Mesenchymal stem cell (in vitro differentiated cells and primary cell): ENCODE data around the gene FNDC3B.

Source experiments
- DNase-seq: peaks from one replicate; pipeline ENCODE4 v3.0.0-alpha.2; 2013
- H2AFZ ChIP-seq: one replicate; pipeline ENCODE4 v1.6.1; 2013; ENCODE audit warnings: low read depth, mild to moderate bottlenecking, control low read depth, inconsistent platforms, low read length, moderate library complexity
- H2AK5ac ChIP-seq: 2 replicates; pipeline ENCODE4 v1.6.1; 2013; ENCODE audit warnings: low read length, moderate library complexity, mild to moderate bottlenecking, inconsistent platforms; ENCODE audit not compliant: severe bottlenecking
- H2BK120ac ChIP-seq: one replicate; pipeline ENCODE4 v1.6.1; 2013; ENCODE audit warnings: low read depth, mild to moderate bottlenecking, inconsistent platforms, low read length, moderate library complexity
- H2BK12ac ChIP-seq, 2 experiments: one replicate each; pipeline ENCODE4 v1.6.1; 2013; ENCODE audit warnings: inconsistent platforms in 2 of 2, low read length in 2 of 2, mild to moderate bottlenecking in 2 of 2, moderate library complexity in 2 of 2, control low read depth in 1 of 2
- H2BK15ac ChIP-seq: one replicate; pipeline ENCODE4 v1.6.1; 2013; ENCODE audit warnings: mild to moderate bottlenecking, low read depth, inconsistent platforms; ENCODE audit not compliant: poor library complexity, severe bottlenecking
- H2BK5ac ChIP-seq: 2 replicates; pipeline ENCODE4 v1.6.1; 2013; ENCODE audit warnings: low read depth, mild to moderate bottlenecking, low read length, control low read depth, inconsistent platforms; ENCODE audit not compliant: poor library complexity, severe bottlenecking
- H3K14ac ChIP-seq, 2 experiments: one replicate each; pipeline ENCODE4 v1.6.1; 2013; ENCODE audit warnings: inconsistent platforms in 2 of 2, low read length in 2 of 2, control low read depth in 1 of 2, mild to moderate bottlenecking in 1 of 2, moderate library complexity in 1 of 2
- H3K18ac ChIP-seq, 2 experiments: one replicate each; pipeline ENCODE4 v1.6.1; 2013; ENCODE audit warnings: inconsistent platforms in 2 of 2, low read length in 2 of 2, control low read depth in 1 of 2, low read depth in 1 of 2, mild to moderate bottlenecking in 1 of 2
- H3K23ac ChIP-seq, 2 experiments: one replicate each; pipeline ENCODE4 v1.6.1; 2013; ENCODE audit warnings: inconsistent platforms in 2 of 2, low read length in 2 of 2, mild to moderate bottlenecking in 2 of 2, moderate library complexity in 2 of 2, control low read depth in 1 of 2
- H3K27ac ChIP-seq: 2 replicates; pipeline ENCODE4 v1.5.1; 2013; ENCODE audit warnings: mild to moderate bottlenecking, moderate library complexity, low read length, control low read depth, inconsistent platforms; ENCODE audit not compliant: poor library complexity, severe bottlenecking
- H3K27me3 ChIP-seq, 2 experiments: 2 replicates each; pipeline versions ENCODE4 v1.6.1 to v1.7.0; 2013; ENCODE audit warnings: low read length in 2 of 2, mild to moderate bottlenecking in 2 of 2, moderate library complexity in 2 of 2, control low read depth in 1 of 2, inconsistent platforms in 1 of 2; ENCODE audit not compliant: control insufficient read depth in 1 of 2, insufficient read depth in 1 of 2
- H3K36me3 ChIP-seq, 2 experiments: 2 replicates each; pipeline versions ENCODE4 v1.6.1 to v1.7.0; 2013; ENCODE audit warnings: low read length in 2 of 2, control low read depth in 1 of 2, inconsistent platforms in 1 of 2, low read depth in 1 of 2, mild to moderate bottlenecking in 1 of 2; ENCODE audit not compliant: insufficient read depth in 2 of 2, control insufficient read depth in 1 of 2
- H3K4ac ChIP-seq, 2 experiments: one replicate each; pipeline ENCODE4 v1.6.1; 2013; ENCODE audit warnings: inconsistent platforms in 2 of 2, low read length in 2 of 2, mild to moderate bottlenecking in 2 of 2, moderate library complexity in 2 of 2, control low read depth in 1 of 2, low read depth in 1 of 2
- H3K4me1 ChIP-seq: 2 replicates; pipeline ENCODE4 v1.6.1; 2013; ENCODE audit warnings: low read depth, low read length, control low read depth; ENCODE audit not compliant: control insufficient read depth, insufficient read depth
- H3K4me2 ChIP-seq: 2 replicates; pipeline ENCODE4 v1.6.1; 2013; ENCODE audit warnings: low read length, mild to moderate bottlenecking, inconsistent platforms; ENCODE audit not compliant: poor library complexity, severe bottlenecking
- H3K4me3 ChIP-seq, 2 experiments: 2 replicates each; pipeline versions ENCODE4 v1.5.1 to v1.7.0; 2013; ENCODE audit warnings: low read length in 2 of 2, mild to moderate bottlenecking in 2 of 2, control low read depth in 1 of 2, low read depth in 1 of 2; ENCODE audit not compliant: insufficient read depth in 1 of 2
- H3K79me1 ChIP-seq: replicated peaks from 2 replicates; pipeline ENCODE4 v1.6.1; 2013; ENCODE audit warnings: mild to moderate bottlenecking, control low read depth, low read length, inconsistent platforms; ENCODE audit not compliant: poor library complexity, severe bottlenecking
- H3K9ac ChIP-seq: 2 replicates; pipeline ENCODE4 v1.7.0; 2013; ENCODE audit warnings: mild to moderate bottlenecking, low read length, moderate library complexity
- H3K9me3 ChIP-seq: 2 replicates; pipeline ENCODE4 v1.7.0; 2013; ENCODE audit warnings: mild to moderate bottlenecking, low read length; ENCODE audit not compliant: control insufficient read depth
- H4K8ac ChIP-seq: one replicate; pipeline ENCODE4 v1.6.1; 2013; ENCODE audit warnings: inconsistent platforms, mild to moderate bottlenecking, low read length, moderate library complexity
- H4K91ac ChIP-seq: one replicate; pipeline ENCODE4 v1.6.1; 2013; ENCODE audit warnings: mild to moderate bottlenecking, low read length, inconsistent platforms
- WGBS: methylation state at CpG from one replicate; pipeline ENCODE4 v1.1.7; 2013; ENCODE audit warnings: mixed read lengths; 5-methylcytosine and 5-hydroxymethylcytosine counted together

The FNDC3B gene

DNA sequence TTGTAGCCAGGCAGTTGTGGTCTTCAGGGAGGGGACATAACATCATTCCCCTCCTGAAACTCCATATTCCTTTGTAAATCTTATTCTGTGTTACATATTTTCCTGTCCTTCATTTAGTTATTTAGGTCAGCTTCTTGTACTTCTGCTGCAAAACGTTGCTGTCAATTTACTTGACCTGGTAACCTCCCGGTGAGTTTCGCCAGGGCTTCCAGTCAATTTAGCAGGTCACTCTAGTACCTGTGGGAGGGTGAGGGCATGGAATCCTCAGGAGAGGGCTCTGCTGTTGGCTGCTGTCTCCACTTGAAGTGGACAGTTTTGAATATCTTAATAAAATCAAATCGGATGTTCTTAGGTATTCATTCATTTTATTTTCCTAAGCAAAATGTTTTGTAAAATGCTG lies 29.6 kb downstream of the FNDC3B start:
- Histone ChIP-seq H2BK12ac (no peak overlapping the region), H2BK120ac (no peak overlapping the region), H2AFZ (no peak overlapping the region), H3K4me3 (no peak overlapping the region), H4K91ac (no peak overlapping the region), H3K9ac (peak overlapping the region; percentile 1), H3K36me3 (peaks cover 5 to 41% of the 10 kb centered on the region in 2 experiments), H3K23ac (no peak overlapping the region), H3K14ac (no peak overlapping the region), H2BK5ac (no peak overlapping the region), H3K79me1 (no peaks in the 10 kb centered on the region), H3K27me3 (no peaks in the 10 kb centered on the region), H3K9me3 (no peaks in the 10 kb centered on the region), H3K4ac (no peak overlapping the region), H4K8ac (no peak overlapping the region), H3K27ac (no peak overlapping the region), H3K4me2 (no peak overlapping the region), H3K4me1 (peaks cover 13% of the 10 kb centered on the region), H3K18ac (no peak overlapping the region), H2AK5ac (no peak overlapping the region), H2BK15ac (no peak overlapping the region)
- DNase-seq, result no peak
- WGBS, result 66% methylated on average over 3 of the region's 4 CpGs

DNA sequence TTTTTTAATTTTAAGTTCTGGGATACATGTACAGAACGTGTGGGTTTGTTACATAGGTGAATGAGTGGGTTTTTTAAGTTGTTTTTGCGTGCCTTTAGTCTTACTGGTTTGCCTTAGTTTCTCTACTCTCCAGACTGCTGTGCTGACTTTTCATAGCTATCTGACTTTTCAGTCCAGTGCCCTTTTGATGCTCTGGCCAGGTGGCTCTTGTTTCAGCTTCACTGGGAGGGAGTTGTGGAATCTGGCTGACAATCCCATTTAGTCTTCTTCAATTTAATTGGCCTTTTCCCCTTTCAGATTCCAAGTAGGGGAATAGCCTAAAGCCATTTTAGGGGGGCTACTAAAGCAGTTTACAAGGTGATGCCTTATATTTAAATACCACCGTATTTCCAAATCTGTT lies 30.1 kb downstream of the FNDC3B start:
- no peaks in the 10 kb centered on the region for H3K79me1 ChIP-seq
- H3K9me3 ChIP-seq, result no peaks in the 10 kb centered on the region
- no peak overlapping the region for H3K23ac ChIP-seq
- H3K36me3 ChIP-seq, result peaks cover 4 to 40% of the 10 kb centered on the region in 2 experiments
- H3K4me2 ChIP-seq, result no peak overlapping the region
- H2BK120ac ChIP-seq, result no peak overlapping the region
- no peak overlapping the region for H3K4me3 ChIP-seq
- no peak overlapping the region for H4K8ac ChIP-seq
- H3K18ac ChIP-seq, result no peak overlapping the region
- H2AFZ ChIP-seq, result no peak overlapping the region
- no peak overlapping the region for H2AK5ac ChIP-seq
- no peak for DNase-seq
- no peak overlapping the region for H3K14ac ChIP-seq
- H3K4me1 ChIP-seq, result peaks cover 14% of the 10 kb centered on the region
- WGBS, result 93% methylated on average over 2 of the region's 3 CpGs
- no peak overlapping the region for H3K4ac ChIP-seq
- H2BK12ac ChIP-seq, result no peak overlapping the region
- H2BK15ac ChIP-seq, result no peak overlapping the region
- peak overlapping the region; percentile 42 for H3K9ac ChIP-seq
- H3K27ac ChIP-seq, result no peak overlapping the region
- H4K91ac ChIP-seq, result no peak overlapping the region
- no peaks in the 10 kb centered on the region for H3K27me3 ChIP-seq
- no peak overlapping the region for H2BK5ac ChIP-seq

- H3K27me3 ChIP-seq, result no peaks in the 10 kb centered on the region
- no peak overlapping the region for H2AFZ ChIP-seq
- DNase-seq, result no peak
- WGBS, result 57% methylated on average over 5 of the region's 6 CpGs
- no peak overlapping the region for H3K4me3 ChIP-seq
- H3K18ac ChIP-seq, result no peak overlapping the region
- no peak overlapping the region for H4K8ac ChIP-seq
- H2BK120ac ChIP-seq, result no peak overlapping the region
- no peak overlapping the region for H3K4ac ChIP-seq
- H3K4me1 ChIP-seq, result peaks cover 13% of the 10 kb centered on the region
- H3K27ac ChIP-seq, result no peak overlapping the region
- H2AK5ac ChIP-seq, result no peak overlapping the region
- peaks cover 4 to 38% of the 10 kb centered on the region in 2 experiments for H3K36me3 ChIP-seq
- H2BK5ac ChIP-seq, result no peak overlapping the region
- H3K4me2 ChIP-seq, result no peak overlapping the region
- H3K9me3 ChIP-seq, result no peaks in the 10 kb centered on the region
- no peak overlapping the region for H4K91ac ChIP-seq
- H3K79me1 ChIP-seq, result no peaks in the 10 kb centered on the region
- no peak overlapping the region for H2BK15ac ChIP-seq
- H3K23ac ChIP-seq, result no peak overlapping the region
- H3K14ac ChIP-seq, result no peak overlapping the region
- H2BK12ac ChIP-seq, result no peak overlapping the region
- H3K9ac ChIP-seq, result peak overlapping the region; percentile 42
Measured at GRCh38 chr3:172070269-172070668, 30.9 kb downstream of the FNDC3B start.

DNA sequence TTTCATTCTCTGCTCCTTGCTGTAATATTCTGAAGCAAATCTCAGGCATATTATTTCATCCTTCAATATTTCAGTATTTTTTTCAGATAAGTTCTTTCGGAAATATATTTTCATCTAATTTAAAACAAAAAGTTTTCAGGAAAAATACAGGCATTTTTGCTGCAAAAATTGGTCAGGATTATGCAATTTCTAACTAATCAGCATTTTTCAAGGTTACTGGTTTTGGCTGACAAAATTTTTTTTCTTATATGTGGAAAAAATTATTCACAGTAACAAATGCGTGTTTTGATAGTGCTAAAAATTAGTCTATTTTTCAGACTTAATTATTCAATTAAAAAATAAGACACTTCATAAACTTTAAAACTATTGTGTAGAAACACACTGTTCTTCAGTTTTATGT lies 31.4 kb downstream of the FNDC3B start:
- Histone ChIP-seq H2AK5ac (no peak overlapping the region), H2BK12ac (no peak overlapping the region), H3K18ac (no peak overlapping the region), H3K14ac (no peak overlapping the region), H2BK5ac (no peak overlapping the region), H2BK120ac (no peak overlapping the region), H4K91ac (no peak overlapping the region), H2AFZ (no peak overlapping the region), H3K4me1 (peaks cover 13% of the 10 kb centered on the region), H3K9me3 (no peaks in the 10 kb centered on the region), H3K4me3 (no peak overlapping the region), H3K23ac (no peak overlapping the region), H3K4ac (no peak overlapping the region), H3K4me2 (no peak overlapping the region), H3K27me3 (no peaks in the 10 kb centered on the region), H3K9ac (peak overlapping the region; percentile 42), H3K36me3 (peaks cover 4 to 42% of the 10 kb centered on the region in 2 experiments), H3K79me1 (no peaks in the 10 kb centered on the region), H4K8ac (no peak overlapping the region), H2BK15ac (no peak overlapping the region), H3K27ac (no peak overlapping the region)
- WGBS, result no CpG with 5 or more reads among the region's 2 CpGs
- no peak for DNase-seq
